Measurements from ENCODE around the gene RIN1. TPM values are rescaled to one million over a fixed set of nuclear protein-coding genes. Genes with fewer than 3 reads are reported as not detected.

The RIN1 gene
- total and polyA plus RNA-seq, 7 experiments from 2014 or later, result 1.4 to 22.9 (median 9.1) TPM

GRCh38 chr11:66343176-66343575 is 6.9 kb upstream of the RIN1 start:
- DNase-seq (no peak), ATAC-seq (no peak)
- H3K27me3 Mint-ChIP-seq, result peaks cover 0 to 4% (median 0%) of the 10 kb centered on the region in 5 donors
- H3K4me1 Mint-ChIP-seq, result peaks cover 25 to 59% (median 44%) of the 10 kb centered on the region in 7 donors
- Histone ChIP-seq H3K9me3 (ENCODE audit: control insufficient read depth in 2 of 3, low read length in 3 of 3) (no peaks in the 10 kb centered on the region), H3K27ac (ENCODE audit: low read depth, low read length) (no peak overlapping the region), H3K27me3 (ENCODE audit: control insufficient read depth in 2 of 2, insufficient read depth in 2 of 2, low read length in 2 of 2) (no peaks in the 10 kb centered on the region), H3K4me1 (ENCODE audit: control insufficient read depth in 2 of 2, insufficient read depth in 2 of 2, low read length in 2 of 2) (peaks cover 27 to 33% of the 10 kb centered on the region in 2 donors), H3K4me3 (ENCODE audit: low read length) (no peak overlapping the region), H3K36me3 (ENCODE audit: control insufficient read depth in 2 of 3, insufficient read depth in 3 of 3, low read length in 3 of 3) (peaks cover 5 to 52% (median 10%) of the 10 kb centered on the region in 3 experiments)
- peak overlapping the region in 8 of 9 donors; percentile 18 to 97 (median 78) for H3K27ac Mint-ChIP-seq
- peaks cover 14 to 20% (median 16%) of the 10 kb centered on the region in 5 donors for H3K36me3 Mint-ChIP-seq
- peak overlapping the region; percentile 94 to 98 (median 96) for H3K4me3 Mint-ChIP-seq
- intact Hi-C loops (cut with micrococcal nuclease), result no loop called here
- peaks cover 0 to 10% (median 0%) of the 10 kb centered on the region in 11 donors for H3K9me3 Mint-ChIP-seq
- POLR2A ChIA-PET, result interaction anchor here (6.3 to 7.8 kb wide), 2 partner anchors 27 to 31 kb away, joined by 58 to 68 read pairs; partner anchors contain the start of gene SLC29A2
- CTCF ChIA-PET, result interaction anchor here (2.0 to 5.7 kb wide), 3 partner anchors 18 to 46 kb away, joined by 4 to 40 read pairs (median 11); no protein-coding TSS in a partner anchor

- H3K27me3 ChIP-seq (ENCODE audit: control insufficient read depth in 2 of 2, insufficient read depth in 2 of 2, low read length in 2 of 2), result no peaks in the 10 kb centered on the region
- Mint-ChIP-seq H3K4me3 (peak overlapping the region in 2 of 10 donors; percentile 21 to 59), H3K27ac (peak overlapping the region in 2 of 9 donors; percentile 56 to 60), H3K27me3 (no peaks in the 10 kb centered on the region), H3K9me3 (peaks cover 0 to 4% (median 0%) of the 10 kb centered on the region in 11 donors), H3K36me3 (peaks cover 13 to 20% (median 14%) of the 10 kb centered on the region in 5 donors), H3K4me1 (peaks cover 25 to 57% (median 42%) of the 10 kb centered on the region in 7 donors)
- no peaks in the 10 kb centered on the region for H3K9me3 ChIP-seq (ENCODE audit: control insufficient read depth in 2 of 3, low read length in 3 of 3)
- no peak for ATAC-seq
- ChIA-PET POLR2A (interaction anchor here (0.8 kb wide), 1 partner anchor 10 kb away, joined by 3 read pairs; no protein-coding TSS in a partner anchor), CTCF (interaction anchor here (1.4 to 5.7 kb wide), 2 partner anchors 29 to 47 kb away, joined by 4 to 40 read pairs; no protein-coding TSS in a partner anchor)
- H3K4me1 ChIP-seq (ENCODE audit: control insufficient read depth in 2 of 2, insufficient read depth in 2 of 2, low read length in 2 of 2), result peaks cover 25 to 30% of the 10 kb centered on the region in 2 donors
- intact Hi-C loops (cut with micrococcal nuclease), result no loop called here
- no peak overlapping the region for H3K27ac ChIP-seq (ENCODE audit: low read depth, low read length)
- peaks cover 5 to 65% (median 10%) of the 10 kb centered on the region in 3 experiments for H3K36me3 ChIP-seq (ENCODE audit: control insufficient read depth in 2 of 3, insufficient read depth in 3 of 3, low read length in 3 of 3)
- DNase-seq, result no peak
- no peak overlapping the region for H3K4me3 ChIP-seq (ENCODE audit: low read length)
Observed at GRCh38 chr11:66341502-66342126, 5.4 kb upstream of the RIN1 start.

DNA sequence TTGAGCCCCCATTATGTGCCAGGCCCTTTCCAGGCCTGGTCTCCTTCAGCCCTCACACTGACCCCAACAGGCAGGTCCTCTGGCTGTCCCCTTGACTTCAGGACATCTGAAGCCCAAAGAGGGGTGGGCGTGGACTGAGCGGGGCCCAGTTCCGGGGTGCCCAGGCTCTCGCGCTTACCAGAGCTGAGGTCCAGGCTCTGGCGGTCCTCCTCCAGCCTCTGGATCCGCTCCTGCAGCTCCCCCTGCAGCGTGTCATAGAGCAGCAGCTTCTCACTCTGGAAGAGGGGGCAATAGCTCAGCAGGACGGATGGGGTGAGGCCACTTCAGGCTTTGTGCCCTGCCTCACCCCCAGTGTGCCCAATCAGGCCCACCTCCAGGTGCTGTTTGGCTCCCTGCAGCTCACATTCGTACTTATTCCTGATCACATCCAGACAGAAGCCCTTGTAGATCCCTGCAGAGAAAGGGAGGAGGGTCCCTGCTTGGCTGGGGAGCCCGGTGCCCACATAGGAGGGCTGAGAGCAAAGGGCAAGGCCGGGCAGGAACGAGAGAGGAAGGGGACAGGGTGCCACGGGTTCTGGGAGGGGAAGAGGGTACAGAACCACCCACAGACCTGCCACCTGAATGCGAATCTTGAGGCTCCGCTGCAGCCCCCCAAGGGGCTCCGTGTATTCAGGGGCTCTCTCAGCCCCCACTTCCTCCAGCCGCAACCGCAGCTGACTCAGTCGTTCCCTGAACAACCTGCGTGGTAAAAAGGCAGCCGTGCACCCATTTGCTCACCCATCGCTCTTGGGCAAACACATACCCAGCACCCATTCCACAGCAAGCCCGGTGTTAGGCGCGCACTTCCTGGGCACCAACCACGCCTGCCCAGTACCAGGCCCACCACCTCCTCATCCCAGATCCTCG is 4.6 kb upstream of the RIN1 start:
- H3K27me3 Mint-ChIP-seq, result peaks cover 0 to 2% (median 0%) of the 10 kb centered on the region in 5 donors
- H3K27me3 ChIP-seq (ENCODE audit: control insufficient read depth in 2 of 2, insufficient read depth in 2 of 2, low read length in 2 of 2), result no peaks in the 10 kb centered on the region
- H3K36me3 ChIP-seq (ENCODE audit: control insufficient read depth in 2 of 3, insufficient read depth in 3 of 3, low read length in 3 of 3), result peaks cover 5 to 65% (median 10%) of the 10 kb centered on the region in 3 experiments
- ChIA-PET CTCF (interaction anchor here (0.6 to 5.7 kb wide), 3 partner anchors 12 to 347 kb away, joined by 3 to 40 read pairs (median 5); no protein-coding TSS in a partner anchor), POLR2A (interaction anchor here (0.6 kb wide), 1 partner anchor 17 kb away, joined by 3 read pairs; no protein-coding TSS in a partner anchor)
- H3K4me1 ChIP-seq (ENCODE audit: control insufficient read depth in 2 of 2, insufficient read depth in 2 of 2, low read length in 2 of 2), result peaks cover 27 to 28% of the 10 kb centered on the region in 2 donors
- no peak overlapping the region for H3K4me3 Mint-ChIP-seq
- H3K4me1 Mint-ChIP-seq, result peaks cover 25 to 56% (median 43%) of the 10 kb centered on the region in 7 donors
- intact Hi-C loops (cut with micrococcal nuclease), result no loop called here
- peaks cover 0 to 4% (median 0%) of the 10 kb centered on the region in 11 donors for H3K9me3 Mint-ChIP-seq
- no peak overlapping the region for H3K27ac Mint-ChIP-seq
- ATAC-seq (no peak), DNase-seq (no peak)
- H3K9me3 ChIP-seq (ENCODE audit: control insufficient read depth in 2 of 3, low read length in 3 of 3), result no peaks in the 10 kb centered on the region
- no peak overlapping the region for H3K4me3 ChIP-seq (ENCODE audit: low read length)
- H3K36me3 Mint-ChIP-seq, result peaks cover 13 to 20% (median 14%) of the 10 kb centered on the region in 5 donors
- no peak overlapping the region for H3K27ac ChIP-seq (ENCODE audit: low read depth, low read length)

DNA sequence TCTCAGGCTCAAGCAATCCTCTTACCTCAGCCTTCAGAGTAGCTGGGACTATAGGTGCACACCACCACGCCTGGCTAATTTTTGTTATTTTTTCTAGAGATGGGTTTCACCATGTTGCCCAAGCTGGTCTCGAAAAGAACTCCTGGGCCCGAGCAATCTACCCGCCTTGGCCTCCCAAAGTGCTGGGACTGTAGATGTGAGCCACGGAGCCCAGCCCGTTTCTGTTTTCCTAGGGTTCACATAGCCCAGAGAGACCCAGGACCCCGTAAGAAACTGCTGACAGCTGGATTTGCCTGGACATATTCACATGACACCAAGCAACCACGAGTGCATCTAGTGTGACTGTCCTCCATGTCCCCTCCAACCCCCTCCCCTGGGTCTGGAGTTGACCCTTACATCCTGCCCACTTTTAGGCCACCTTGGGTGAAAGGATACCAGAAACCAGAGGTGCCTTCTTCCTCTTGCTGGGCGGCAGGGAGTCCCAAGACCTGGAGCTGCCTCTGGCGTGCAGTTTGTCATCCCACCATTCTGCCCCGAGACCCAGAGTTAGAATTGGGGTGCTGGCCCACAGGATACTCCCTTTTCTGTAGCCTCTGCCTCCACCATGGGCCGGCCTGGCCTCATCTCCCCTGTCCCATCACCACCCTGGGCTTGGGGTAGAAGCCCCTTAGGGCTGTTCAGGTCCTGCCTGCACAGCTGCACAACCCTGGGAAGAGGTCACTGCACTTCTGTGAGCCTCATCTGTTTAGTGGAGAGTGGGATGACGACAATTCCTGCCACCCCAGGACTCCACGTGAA is 3.7 kb upstream of the RIN1 start:
- no peak for ATAC-seq
- no peak for DNase-seq
- no peak overlapping the region for H3K4me3 ChIP-seq (ENCODE audit: low read length)
- H3K9me3 Mint-ChIP-seq, result peaks cover 0 to 1% (median 0%) of the 10 kb centered on the region in 11 donors
- intact Hi-C loops (cut with micrococcal nuclease), result no loop called here
- no peaks in the 10 kb centered on the region for H3K9me3 ChIP-seq (ENCODE audit: control insufficient read depth in 2 of 3, low read length in 3 of 3)
- H3K36me3 ChIP-seq (ENCODE audit: control insufficient read depth in 2 of 3, insufficient read depth in 3 of 3, low read length in 3 of 3), result peaks cover 5 to 65% (median 10%) of the 10 kb centered on the region in 3 experiments
- H3K27me3 ChIP-seq (ENCODE audit: control insufficient read depth in 2 of 2, insufficient read depth in 2 of 2, low read length in 2 of 2), result no peaks in the 10 kb centered on the region
- H3K27ac ChIP-seq (ENCODE audit: low read depth, low read length), result no peak overlapping the region
- no peak overlapping the region for H3K27ac Mint-ChIP-seq
- POLR2A ChIA-PET, result interaction anchor here (0.6 kb wide), 1 partner anchor 18 kb away, joined by 3 read pairs; no protein-coding TSS in a partner anchor
- peaks cover 0 to 2% (median 0%) of the 10 kb centered on the region in 5 donors for H3K27me3 Mint-ChIP-seq
- peak overlapping the region in 1 of 10 donors; percentile 29 for H3K4me3 Mint-ChIP-seq
- peaks cover 13 to 20% (median 14%) of the 10 kb centered on the region in 5 donors for H3K36me3 Mint-ChIP-seq
- CTCF ChIA-PET, result interaction anchor here (0.6 to 1.0 kb wide), 2 partner anchors 11 to 346 kb away, joined by 3 to 5 read pairs; no protein-coding TSS in a partner anchor
- peaks cover 18 to 52% (median 34%) of the 10 kb centered on the region in 7 donors for H3K4me1 Mint-ChIP-seq
- peaks cover 21 to 26% of the 10 kb centered on the region in 2 donors for H3K4me1 ChIP-seq (ENCODE audit: control insufficient read depth in 2 of 2, insufficient read depth in 2 of 2, low read length in 2 of 2)

- Histone ChIP-seq H3K4me3 (ENCODE audit: low read length) (no peak overlapping the region), H3K27ac (ENCODE audit: low read depth, low read length) (no peak overlapping the region), H3K36me3 (ENCODE audit: control insufficient read depth in 2 of 3, insufficient read depth in 3 of 3, low read length in 3 of 3) (peaks cover 5 to 59% (median 10%) of the 10 kb centered on the region in 3 experiments), H3K4me1 (ENCODE audit: control insufficient read depth in 2 of 2, insufficient read depth in 2 of 2, low read length in 2 of 2) (peaks cover 18 to 25% of the 10 kb centered on the region in 2 donors), H3K9me3 (ENCODE audit: control insufficient read depth in 2 of 3, low read length in 3 of 3) (no peaks in the 10 kb centered on the region), H3K27me3 (ENCODE audit: control insufficient read depth in 2 of 2, insufficient read depth in 2 of 2, low read length in 2 of 2) (no peaks in the 10 kb centered on the region)
- DNase-seq, result no peak
- CTCF ChIA-PET, result no interaction called here
- ATAC-seq, result no peak
- intact Hi-C loops (cut with micrococcal nuclease), result no loop called here
- Mint-ChIP-seq H3K9me3 (no peaks in the 10 kb centered on the region), H3K27ac (peak overlapping the region in 2 of 9 donors; percentile 32 to 51), H3K4me1 (peaks cover 15 to 45% (median 30%) of the 10 kb centered on the region in 7 donors), H3K27me3 (peaks cover 0 to 2% (median 0%) of the 10 kb centered on the region in 5 donors), H3K4me3 (peak overlapping the region in 2 of 10 donors; percentile 31 to 48), H3K36me3 (peaks cover 11 to 20% (median 14%) of the 10 kb centered on the region in 5 donors)
- POLR2A ChIA-PET, result no interaction called here
Observed at GRCh38 chr11:66339162-66339675, 3.0 kb upstream of the RIN1 start.
